Activated CD4-positive, alpha-beta T cell treated with anti-CD3 and anti-CD28 coated beads for 4 hours (primary cell): Measurements from ENCODE around the gene ERG.

Experiments
- DNase-seq, 2 donors: peaks; one replicate each; pipeline ENCODE4 v3.0.0-alpha.2; 2020

Gene ERG

DNA sequence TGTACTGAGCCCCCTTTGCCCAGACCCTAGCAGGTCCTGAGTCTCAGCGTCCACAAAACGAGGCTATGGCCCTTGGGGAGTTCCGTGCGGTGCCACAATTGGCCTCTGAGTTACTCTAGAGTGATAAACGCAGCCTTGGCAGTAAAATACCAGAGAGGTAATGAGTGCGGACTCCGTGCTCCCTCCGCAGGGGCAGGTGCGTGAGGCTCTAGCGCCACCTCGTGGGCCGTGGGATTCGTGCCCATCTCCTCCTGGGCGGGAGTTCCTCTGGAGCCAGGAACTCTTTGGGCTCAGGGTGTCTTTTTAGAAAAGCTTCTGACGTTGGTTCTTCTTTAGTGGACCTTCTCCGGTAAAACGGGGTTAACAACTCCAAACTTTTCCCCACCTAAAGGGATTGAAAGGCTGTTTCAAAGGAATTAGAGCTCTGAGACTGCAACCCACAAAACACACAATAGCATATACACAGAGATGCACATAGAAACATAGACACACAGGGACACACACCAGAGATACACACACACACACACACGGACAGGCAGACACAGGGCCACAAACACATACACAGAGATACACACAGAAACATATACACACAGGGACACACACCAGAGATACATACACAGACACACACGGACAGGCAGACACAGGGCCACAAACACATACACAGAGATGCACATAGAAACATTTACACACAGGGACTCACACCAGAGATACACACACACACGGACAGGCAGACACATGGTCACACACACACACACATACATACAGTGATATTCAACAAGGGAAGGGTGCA, 142.1 kb downstream of the ERG start:
- peak; percentile 58 to 73 for DNase-seq

DNA sequence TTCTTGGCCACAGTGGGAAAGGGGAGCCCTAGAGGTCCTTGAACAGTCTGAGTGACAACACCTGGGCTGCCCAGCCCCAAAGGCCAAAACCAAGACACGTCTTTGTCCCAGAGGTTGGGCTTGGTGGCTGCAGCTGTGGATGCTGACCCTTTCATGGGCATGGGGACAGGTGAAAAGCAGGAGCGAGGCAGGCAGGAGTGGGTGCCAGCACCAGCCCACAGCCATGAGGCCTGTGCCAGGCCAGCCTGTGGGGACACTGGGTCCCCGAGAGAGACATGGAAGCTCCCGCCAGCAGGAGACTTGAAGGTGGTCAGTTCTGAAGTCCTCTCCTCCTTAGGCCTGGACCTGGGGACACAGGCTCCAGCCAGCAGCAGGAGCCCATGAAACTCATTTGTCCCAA, 142.9 kb downstream of the ERG start:
- no peak for DNase-seq

DNA sequence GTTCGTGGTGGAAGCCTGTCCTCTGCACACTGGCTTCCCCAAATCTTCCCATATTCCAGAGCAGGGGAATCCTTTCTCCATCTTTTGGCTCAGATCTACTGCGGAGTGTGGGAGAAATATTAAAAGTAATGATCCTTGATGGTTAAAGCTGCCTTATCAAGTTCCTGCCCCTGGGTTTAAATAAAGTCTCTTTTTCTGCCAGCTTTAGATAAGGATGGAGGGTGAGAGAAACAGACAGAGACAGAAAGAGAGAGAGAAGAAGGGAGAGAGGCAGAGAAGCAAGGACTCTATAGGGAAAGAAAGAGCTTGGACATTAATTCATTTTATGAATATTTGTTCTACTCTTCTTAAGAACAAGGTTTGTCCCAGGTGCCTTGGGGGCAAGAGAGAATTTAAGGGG, 143.5 kb downstream of the ERG start:
- no peak for DNase-seq

DNA sequence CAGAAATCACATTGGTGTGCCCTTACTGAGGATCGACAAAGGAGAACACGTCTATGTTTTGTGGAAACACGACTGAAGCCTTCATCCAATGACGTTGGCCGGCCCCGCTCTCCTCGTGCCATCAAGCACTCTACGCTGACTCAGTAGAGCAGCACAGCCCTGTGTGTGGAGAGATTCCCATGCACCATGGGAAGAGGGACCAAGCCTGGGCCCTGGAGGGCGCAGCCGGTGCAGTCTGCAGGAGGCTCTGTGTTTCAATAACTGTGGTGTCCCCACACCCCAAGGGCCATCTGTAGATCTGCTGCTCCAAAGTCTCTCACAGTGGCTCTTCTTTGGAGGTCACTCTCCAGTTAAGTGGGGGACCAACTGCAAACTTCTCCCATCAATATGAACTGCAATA, 144.0 kb downstream of the ERG start:
- no peak for DNase-seq

DNA sequence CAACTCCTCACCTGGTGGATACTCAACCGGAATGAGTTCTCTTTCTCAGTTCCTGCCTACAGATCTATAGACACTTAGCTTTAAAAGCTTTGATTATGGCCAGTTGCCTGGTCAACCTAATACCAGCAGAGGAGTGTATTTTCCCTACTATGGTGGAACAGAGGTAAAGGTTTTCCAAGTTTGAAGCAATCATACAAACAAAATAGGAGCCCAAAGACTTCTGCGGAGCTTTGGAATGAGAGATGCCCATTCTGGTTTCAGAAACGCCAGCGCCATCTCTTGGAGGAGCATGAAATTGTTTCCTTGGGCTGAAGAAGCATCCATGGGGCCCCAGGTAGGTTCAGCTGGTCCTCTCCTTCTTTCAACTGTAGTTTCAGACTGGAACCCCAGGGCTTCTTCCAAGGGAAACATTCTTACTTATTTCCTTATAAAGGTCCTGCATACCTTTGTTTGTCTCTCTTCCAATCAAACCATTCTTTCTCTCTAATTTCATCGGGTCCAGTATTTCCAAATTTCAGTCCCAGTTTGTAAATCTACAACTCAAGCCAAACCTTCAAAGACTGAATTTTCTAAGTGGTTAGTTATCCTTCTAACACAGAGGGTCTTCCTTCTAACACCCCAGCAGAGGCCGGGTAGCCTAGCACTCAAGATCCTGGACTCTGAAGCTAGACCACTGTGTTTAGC, 145.6 kb downstream of the ERG start:
- peak; percentile 41 to 48 for DNase-seq

DNA sequence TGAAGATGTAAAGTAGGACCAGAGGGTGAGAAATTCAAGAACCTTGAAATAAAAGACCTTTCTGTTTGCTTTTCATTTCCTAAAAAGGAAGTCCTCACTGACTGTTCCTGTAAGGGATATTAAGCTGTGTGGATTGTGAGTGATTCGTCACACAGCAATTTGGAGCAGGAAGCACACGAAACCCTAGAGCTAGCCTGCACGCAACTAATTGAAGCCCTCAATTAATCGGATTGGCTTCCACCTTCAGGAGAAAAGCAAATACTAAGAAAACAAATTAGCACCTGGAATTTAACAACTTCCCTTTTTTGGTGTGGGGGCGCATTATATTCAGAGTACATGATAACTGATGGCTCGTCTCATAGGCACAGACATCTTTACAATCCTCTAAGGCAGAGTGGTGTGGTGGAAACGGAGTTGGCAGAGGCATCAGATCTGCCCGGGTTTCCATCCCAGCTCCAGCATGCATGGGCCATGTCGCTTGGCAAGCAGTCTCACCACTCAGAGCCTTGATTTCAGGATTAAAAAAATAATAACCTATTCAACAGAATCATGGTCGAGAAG, 146.2 kb downstream of the ERG start:
- DNase-seq: no peak

DNA sequence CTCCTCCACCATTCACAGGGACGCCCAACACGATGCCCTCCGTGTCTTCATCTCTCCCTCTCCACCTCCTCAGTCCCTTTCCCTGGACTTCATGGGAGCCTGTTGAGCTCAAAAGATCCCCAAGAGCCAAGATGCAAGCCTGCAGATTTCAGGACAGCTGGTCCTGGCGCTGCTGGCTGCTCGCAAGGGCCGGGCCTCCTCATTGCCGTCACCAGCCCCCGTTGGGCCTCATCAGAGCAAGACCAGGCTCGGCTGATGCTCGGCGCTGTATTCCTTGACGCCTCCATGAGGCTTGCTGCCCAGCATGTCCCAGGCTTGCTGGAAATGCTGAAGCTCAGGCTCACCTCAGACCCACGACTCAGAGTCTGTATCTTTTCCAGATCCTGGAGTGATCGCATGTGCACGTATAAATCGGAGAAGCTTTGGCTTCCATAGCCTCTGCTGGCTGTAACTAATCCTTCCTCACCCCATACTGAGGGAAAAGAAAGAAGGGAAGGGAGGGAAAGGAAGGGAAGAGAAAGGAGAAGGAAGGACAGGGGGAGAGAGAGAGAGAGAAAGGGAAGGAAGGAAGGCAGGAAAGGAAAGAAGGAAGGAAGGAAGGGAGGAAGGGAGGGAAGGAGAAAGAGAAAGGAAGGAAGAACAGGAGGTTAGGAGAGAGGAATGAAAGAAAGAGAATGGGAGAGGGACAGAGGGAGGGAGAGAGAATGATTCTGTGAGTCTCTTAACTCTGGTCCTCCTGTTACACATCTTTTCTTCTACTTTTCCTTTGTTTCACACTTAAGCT, 146.9 kb downstream of the ERG start:
- no peak for DNase-seq

DNA sequence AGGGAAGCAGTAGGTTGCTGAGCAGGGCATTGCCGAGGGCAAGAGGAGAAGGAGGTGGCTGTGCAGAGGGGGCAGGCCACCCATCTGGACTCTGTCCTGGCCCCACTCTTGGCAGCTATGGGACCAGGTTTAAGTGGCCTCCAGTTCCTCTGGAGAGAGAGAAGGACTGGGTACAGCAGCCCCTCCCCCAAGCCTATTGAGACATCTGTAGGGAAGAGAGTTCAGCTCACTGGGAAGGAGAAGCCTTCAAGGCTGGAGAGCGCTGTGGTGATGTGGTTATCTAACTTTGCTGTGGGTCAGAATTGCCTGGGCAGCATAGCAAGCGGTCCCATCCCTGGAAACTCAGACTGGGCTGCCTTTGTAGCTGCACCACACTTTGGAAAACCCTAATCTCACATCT, 147.6 kb downstream of the ERG start:
- DNase-seq: no peak

DNA sequence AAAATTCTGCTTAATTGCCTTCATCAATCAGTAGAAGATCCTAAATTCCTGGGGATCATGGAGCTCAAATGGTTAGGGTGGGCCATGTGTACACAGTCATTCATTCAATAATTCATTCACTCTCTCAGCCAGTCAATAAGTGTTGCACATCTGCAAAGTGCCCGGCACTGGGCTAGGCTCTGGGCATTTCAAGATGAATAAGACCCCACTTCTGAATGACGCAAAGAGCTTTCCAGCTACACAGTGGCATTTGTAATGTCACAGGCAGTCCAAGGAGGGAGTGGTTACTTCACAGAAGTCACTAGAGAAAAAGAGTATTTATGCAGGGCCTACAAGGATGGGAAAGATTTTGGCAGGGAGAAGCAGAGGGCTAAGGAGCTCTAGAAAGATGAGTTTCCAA, 148.3 kb downstream of the ERG start:
- no peak for DNase-seq

DNA sequence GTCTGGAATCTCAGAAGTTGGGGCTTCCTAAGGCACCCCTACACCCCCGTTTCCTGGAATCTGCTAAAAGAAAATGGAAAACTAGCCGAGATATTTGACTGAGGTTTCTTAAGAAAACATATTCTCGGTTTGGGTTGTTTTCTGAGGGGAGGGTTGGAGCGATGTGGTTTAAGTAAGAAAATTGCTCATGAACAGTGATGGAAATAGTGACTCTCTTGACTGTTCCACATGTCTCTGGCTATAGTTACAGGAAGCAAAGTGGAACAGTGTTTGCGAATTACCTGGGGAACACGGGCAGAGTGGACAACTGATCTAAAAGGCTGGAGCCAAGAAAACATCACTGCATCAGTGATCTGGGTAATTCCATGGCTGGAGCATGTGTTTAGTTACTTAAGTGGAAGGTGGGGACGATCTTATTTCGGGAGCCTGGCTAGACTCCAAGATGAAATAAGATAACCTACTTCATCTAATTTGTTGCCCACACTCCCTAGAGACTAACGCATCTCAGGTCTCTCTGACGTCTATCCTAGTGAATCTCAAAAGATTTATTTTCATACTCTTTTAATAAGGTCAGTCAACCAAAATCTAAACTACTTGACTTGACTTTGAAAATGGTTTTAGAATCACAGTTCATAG, 149.0 kb downstream of the ERG start:
- peak; percentile 12 to 15 for DNase-seq

DNA sequence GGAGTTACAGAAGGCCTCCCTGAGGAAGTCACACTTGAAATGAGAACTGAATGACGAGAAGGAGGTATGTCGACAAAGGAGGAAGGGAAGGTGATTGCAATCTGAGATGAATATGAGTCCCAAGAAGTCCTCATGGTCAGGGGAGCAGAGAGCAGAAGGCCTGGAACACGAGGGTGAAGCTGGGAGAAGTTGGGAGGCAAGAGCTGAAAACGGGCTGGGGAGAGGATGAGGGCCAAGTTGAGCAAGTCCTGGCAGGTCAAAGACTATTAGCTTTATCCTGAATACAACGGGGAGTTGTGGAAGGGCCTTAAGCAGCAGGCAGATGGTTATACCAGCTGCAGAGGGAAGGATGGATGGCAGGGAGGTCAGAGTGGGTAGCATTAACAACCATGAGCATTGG, 152.0 kb downstream of the ERG start:
- DNase-seq: no peak

DNA sequence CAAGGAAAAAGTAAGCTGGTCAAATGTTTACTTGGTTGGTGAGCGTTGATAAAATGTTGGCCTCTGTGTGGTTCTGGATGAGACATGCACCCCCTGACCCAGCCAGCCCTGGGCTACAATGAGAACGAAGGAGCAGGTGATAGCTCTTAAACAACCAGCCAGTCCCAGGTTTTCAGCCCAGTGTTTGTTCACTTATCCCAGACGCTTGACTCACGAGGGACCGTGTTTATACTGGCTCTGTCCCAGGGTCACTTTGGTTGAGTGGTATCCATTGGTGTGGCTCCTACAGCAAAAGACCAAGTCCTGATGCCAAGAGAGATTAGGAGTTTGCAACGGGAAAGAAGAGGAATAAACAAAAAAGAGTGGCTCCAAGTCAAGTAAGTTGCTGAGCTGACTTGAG, 154.6 kb downstream of the ERG start:
- no peak for DNase-seq

DNA sequence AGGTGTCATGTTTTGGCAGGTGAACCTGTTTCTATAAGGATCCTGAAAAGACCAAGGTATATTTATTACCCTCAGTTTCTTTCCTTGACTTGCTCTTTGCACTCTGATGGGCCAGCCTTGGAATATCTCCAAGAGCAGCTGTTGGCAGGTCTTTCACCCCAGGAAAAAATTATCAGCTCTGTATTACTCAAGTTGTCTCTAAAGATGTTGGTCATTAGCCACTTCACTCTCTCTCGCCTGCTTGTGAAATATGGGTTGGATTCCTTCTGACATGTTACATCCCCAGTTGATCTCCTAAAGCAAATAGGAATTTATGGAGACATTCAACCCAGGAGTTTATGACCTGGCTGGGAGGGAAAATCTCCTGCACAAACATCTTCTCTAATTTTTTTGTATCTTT, 155.5 kb downstream of the ERG start:
- DNase-seq: no peak

DNA sequence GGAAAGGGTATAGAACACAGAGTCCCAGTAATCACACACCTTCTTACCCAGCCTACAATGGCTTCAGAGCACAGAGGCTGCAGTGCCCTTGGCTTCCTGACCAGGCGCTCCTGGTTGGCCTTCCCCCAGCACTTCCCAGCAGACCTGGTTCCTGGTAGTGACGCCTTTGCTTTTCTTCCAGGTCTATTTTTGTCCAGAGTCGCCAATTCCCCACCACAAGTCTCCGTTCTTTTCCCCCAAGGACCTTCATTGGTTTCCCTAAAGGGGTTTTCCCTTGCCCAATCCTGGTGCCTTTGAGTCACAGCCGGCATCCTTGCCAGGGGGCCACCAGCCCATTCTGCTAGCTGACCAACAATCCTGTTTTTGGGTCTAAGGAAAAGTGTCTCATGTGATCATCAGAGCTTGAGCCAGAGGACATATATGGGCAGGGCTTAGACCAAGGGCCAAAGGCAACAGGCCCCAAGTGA, 156.7 kb downstream of the ERG start:
- DNase-seq: no peak

DNA sequence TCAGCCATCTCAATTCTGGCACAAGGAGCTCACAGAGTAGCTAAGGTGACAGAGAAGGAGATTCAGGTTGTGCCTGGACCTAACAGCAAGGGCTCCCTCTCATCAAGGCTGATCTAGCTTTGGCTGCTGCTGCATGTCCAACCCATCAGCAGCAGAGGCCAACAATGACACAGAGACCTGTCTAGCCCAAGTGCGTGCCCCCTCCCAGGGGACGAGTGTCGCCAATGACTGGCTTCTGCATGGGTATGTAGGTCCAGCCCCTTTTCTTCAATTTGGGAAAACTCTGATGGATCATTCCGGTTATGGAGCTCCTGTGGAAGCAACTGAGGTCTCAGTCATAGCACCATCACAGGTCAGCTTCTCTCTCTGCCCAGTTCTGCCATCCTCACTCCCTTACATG, 158.1 kb downstream of the ERG start:
- DNase-seq: no peak

DNA sequence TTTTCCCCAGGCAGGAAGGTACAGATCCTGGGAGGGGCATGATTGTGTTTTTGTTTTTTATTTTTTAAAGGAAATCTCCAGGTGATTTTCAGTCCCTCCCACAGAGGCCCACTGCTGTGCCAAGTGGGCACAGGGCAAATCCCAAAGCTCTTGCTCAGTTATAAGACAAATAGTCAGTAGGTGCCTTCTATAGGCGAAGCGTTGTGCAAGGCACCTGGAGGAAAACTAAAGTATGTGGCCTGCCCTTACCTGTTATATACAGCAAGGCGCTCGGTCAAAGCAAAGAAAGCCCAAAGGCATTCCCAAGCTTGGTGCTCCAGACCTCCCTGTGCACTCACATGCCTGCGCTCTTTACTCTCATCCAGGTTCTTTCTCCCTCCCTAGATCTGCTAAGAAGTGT, 160.5 kb downstream of the ERG start:
- DNase-seq: no peak

DNA sequence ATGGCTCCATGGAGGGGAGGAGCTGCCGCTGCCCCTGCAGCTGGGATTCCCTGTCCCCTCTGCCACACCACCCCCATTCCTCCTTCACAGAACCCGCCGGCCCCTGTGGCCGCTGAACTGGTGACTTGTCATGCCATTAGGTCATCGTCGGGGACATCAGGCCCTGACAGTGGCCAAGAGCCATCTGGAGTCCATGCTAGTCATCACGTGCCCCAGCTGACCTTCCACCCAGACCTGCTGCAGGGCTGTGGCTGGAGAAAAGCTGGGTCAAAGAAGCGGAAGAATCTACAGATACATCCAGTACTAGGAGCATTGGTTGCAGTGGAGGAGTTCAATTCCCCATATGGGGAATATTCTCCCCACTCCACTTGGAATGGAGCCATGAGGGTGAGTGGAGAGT, 163.4 kb downstream of the ERG start:
- DNase-seq: no peak

DNA sequence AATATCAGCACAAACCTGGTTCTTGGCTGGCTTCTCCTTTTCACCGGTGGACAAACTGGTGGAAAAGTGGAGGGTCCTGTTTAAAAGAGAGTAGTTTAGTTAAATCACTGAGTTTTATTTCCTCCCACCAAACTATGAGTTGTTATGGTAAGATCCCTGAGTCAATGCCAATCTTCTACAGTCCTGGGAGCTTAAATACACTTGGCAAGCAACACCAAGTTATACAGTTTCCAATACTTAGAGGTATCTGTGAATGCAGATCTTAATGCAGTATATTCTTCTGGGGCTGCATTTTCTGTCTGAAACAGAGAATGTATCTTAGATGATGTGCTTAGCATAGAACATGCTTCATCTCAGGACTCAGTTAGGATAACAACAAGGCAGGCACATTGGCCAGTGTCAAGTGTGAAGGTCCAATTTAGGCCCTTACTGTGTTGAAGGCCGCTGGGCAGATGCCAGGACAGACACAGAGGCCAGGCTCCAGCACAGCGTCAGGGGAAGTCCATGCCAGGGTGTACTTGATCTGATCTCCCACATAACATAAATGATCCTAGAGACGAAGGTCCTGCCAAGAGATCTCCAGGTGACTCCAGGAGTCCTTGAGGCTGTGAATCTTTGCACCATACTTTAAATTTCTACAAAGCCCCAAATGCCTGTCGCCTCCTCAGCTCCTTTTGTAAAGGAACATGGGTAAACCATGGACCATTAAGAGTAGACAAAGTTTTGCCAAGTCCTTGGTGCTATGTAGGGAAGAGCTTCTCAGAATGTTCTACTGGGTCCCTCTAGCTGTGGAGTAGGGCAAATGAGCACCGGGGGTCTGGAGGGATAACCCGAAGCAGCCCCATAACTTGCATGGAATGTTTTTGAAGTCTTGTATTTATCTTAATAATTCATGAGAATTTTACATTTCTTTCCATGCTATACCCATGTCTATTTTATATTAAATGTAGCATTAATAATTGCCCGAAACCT, 164.7 kb downstream of the ERG start:
- no peak for DNase-seq

DNA sequence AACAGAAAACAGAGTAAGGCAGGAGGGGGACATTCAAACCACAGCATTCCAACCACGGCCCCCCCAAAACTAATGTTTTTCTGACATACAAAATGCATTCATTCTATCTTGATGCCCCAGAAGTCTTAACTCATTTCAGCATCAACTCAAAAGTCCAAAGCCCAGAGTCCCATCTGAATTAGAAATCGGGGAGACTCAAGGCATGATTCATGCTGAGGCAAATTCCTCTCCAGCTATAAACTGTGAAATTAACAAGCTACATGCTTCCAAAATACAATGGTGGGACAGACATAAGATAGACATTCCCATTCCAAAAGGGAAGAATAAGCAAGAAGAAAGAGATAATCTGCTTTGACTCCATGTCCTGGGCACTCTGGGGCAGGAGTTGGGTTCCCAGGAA, 167.6 kb downstream of the ERG start:
- no peak for DNase-seq
